HCT116 (cell line): Measurements from ENCODE around the gene RUNX1. TPM values are rescaled to one million over a fixed set of nuclear protein-coding genes. Genes with fewer than 3 reads are reported as not detected.

ENCODE experiments used
- ATAC-seq: fragments of 200-7000 bp; cut with Tn5 transposase; 2 replicates; pipeline ENCODE4 v1.9.1; 2020; ENCODE audit warnings: mild to moderate bottlenecking, moderate library complexity
- BruUV-seq: library from RNA; stranded (reverse); fragments of 400-500 nt; replicated peaks from 2 replicates; lab custom pipeline; 2021; lab: Mats Ljungman, UMichigan
- CTCF ChIA-PET: fragments of 300-600 bp; sonication (Branson Sonifier 250); formaldehyde crosslinking; loops from one replicate; lab custom pipeline; 2021; ENCODE audit warnings: antibody characterized with exemption; lab: Charles Lee
- POLR2A ChIA-PET: fragments of 300-600, 350-600 bp; sonication (Branson Sonifier 250); formaldehyde crosslinking; loops from one replicate; lab custom pipeline; 2021; ENCODE audit warnings: antibody characterized with exemption; lab: Charles Lee
- RAD21 ChIA-PET, 2 experiments: fragments of 300-600 bp; sonication (Branson Sonifier 250); formaldehyde crosslinking; loops; one replicate each; lab custom pipeline; 2023; ENCODE audit warnings: low total read pairs in 2 of 2; ENCODE audit not compliant: uncharacterized antibody in 2 of 2, unreplicated experiment in 2 of 2, low non-redundant PET in 1 of 2; lab: Charles Lee
- DNase-seq: peaks from one replicate; pipeline ENCODE4 v3.0.0-alpha.2; 2010; ENCODE audit warnings: low read depth, low spot score
- H2AFZ ChIP-seq: fragments of 200-600 bp; shearing (Covaris generic), sonication (generic); 2 replicates; pipeline ENCODE4 v1.6.1; 2017; ENCODE audit warnings: low read depth, mixed run types, mixed read lengths, antibody characterized with exemption, low read length; ENCODE audit not compliant: poor library complexity, severe bottlenecking
- H3K27ac ChIP-seq: 2 replicates; pipeline ENCODE4 v1.5.1; 2012; ENCODE audit warnings: low read depth, low read length
- H3K27me3 ChIP-seq: fragments of 200-600 bp; sonication (generic); 2 replicates; pipeline ENCODE4 v1.6.1; 2016; ENCODE audit warnings: mixed run types, low read length, mixed read lengths; ENCODE audit not compliant: insufficient read depth
- H3K36me3 ChIP-seq, 2 experiments: fragments of 200-500 bp in 1 of 2; fragments of 200-600 bp in 1 of 2; sonication (Bioruptor generic) in 1 of 2; sonication (generic) in 1 of 2; 2 replicates each; pipeline versions ENCODE4 v1.5.1 to v1.6.1; 2014 to 2016; ENCODE audit warnings: low read length in 2 of 2, inconsistent platforms in 1 of 2, mixed read lengths in 1 of 2, mixed run types in 1 of 2; ENCODE audit not compliant: insufficient read depth in 2 of 2, control insufficient read depth in 1 of 2
- H3K4me1 ChIP-seq, 2 experiments: fragments of 200-600 bp in 1 of 2; sonication (generic) in 1 of 2; 2 replicates each; pipeline versions ENCODE4 v1.5.1 to v1.6.1; 2012 to 2017; ENCODE audit warnings: low read length in 2 of 2, inconsistent platforms in 1 of 2, mild to moderate bottlenecking in 1 of 2, mixed read lengths in 1 of 2, mixed run types in 1 of 2, moderate library complexity in 1 of 2; ENCODE audit not compliant: insufficient read depth in 2 of 2, control insufficient read depth in 1 of 2
- H3K4me2 ChIP-seq: fragments of 200-600 bp; sonication (generic); 2 replicates; pipeline ENCODE4 v1.6.1; 2017; ENCODE audit warnings: mixed run types, low read length, mixed read lengths
- H3K4me3 ChIP-seq, 2 experiments: fragments of 200-600 bp in 1 of 2; sonication (generic) in 1 of 2; replicated peaks in 1 of 2; 2 replicates each; pipeline ENCODE4 v1.5.1; 2011 to 2016; ENCODE audit warnings: low read length in 2 of 2, control low read depth in 1 of 2, low read depth in 1 of 2, mild to moderate bottlenecking in 1 of 2, mixed read lengths in 1 of 2, mixed run types in 1 of 2
- H3K79me2 ChIP-seq: fragments of 200-600 bp; sonication (generic); 2 replicates; pipeline ENCODE4 v1.6.1; 2017; ENCODE audit warnings: mild to moderate bottlenecking, mixed run types, low read length, moderate library complexity, mixed read lengths; ENCODE audit not compliant: insufficient read depth
- H3K9ac ChIP-seq: fragments of 200-600 bp; sonication (generic); 2 replicates; pipeline ENCODE4 v1.6.1; 2016; ENCODE audit warnings: low read length, mixed read lengths
- H3K9me2 ChIP-seq: fragments of 200-600 bp; sonication (generic), shearing (Covaris generic); 2 replicates; pipeline ENCODE4 v1.6.1; 2017; ENCODE audit warnings: mixed run types, mild to moderate bottlenecking, moderate library complexity; ENCODE audit not compliant: insufficient read depth
- H3K9me3 ChIP-seq, 2 experiments: fragments of 200-500 bp in 1 of 2; fragments of 200-600 bp in 1 of 2; sonication (Bioruptor generic) in 1 of 2; sonication (generic) in 1 of 2; 2 replicates each; pipeline ENCODE4 v1.6.1; 2014 to 2017; ENCODE audit warnings: low read length in 2 of 2, mixed read lengths in 2 of 2, inconsistent platforms in 1 of 2, low read depth in 1 of 2, mild to moderate bottlenecking in 1 of 2, mixed run types in 1 of 2, moderate library complexity in 1 of 2; ENCODE audit not compliant: control insufficient read depth in 1 of 2, insufficient read depth in 1 of 2
- H4K20me1 ChIP-seq: fragments of 200-600 bp; sonication (generic), shearing (Covaris generic); 2 replicates; pipeline ENCODE4 v1.6.1; 2017; ENCODE audit warnings: mixed run types, mild to moderate bottlenecking, moderate library complexity; ENCODE audit not compliant: insufficient read depth
- ATF3 ChIP-seq: IDR thresholded peaks from 2 replicates; pipeline ENCODE4 v1.6.1; 2012
- CBX3 ChIP-seq: IDR thresholded peaks from 2 replicates; pipeline ENCODE4 v1.6.1; 2012; ENCODE audit warnings: low read depth
- EGR1 ChIP-seq: IDR thresholded peaks from 2 replicates; pipeline ENCODE4 v1.6.1; 2012; ENCODE audit warnings: low read depth
- ELF1 ChIP-seq: IDR thresholded peaks from 2 replicates; pipeline ENCODE4 v1.6.1; 2012; ENCODE audit warnings: low read depth, borderline replicate concordance
- EZH2phosphoT487 ChIP-seq: fragments of 200-600 bp; IDR thresholded peaks from 2 replicates; pipeline ENCODE4 v1.6.1; 2018; ENCODE audit warnings: antibody characterized with exemption, borderline replicate concordance
- FOSL1 ChIP-seq: IDR thresholded peaks from 2 replicates; pipeline ENCODE4 v1.6.1; 2012; ENCODE audit warnings: low read depth
- MAX ChIP-seq: IDR thresholded peaks from 2 replicates; pipeline ENCODE4 v1.6.1; 2012
- POLR2A ChIP-seq: IDR thresholded peaks from 2 replicates; pipeline ENCODE4 v1.7.0; 2011; ENCODE audit warnings: borderline replicate concordance; ENCODE audit not compliant: insufficient read depth, insufficient read length; ENCODE audit errors: extremely low read depth
- SP1 ChIP-seq: IDR thresholded peaks from 2 replicates; pipeline ENCODE4 v1.6.1; 2012; ENCODE audit warnings: low read depth
- SRF ChIP-seq: IDR thresholded peaks from 2 replicates; pipeline ENCODE4 v1.6.1; 2012; ENCODE audit warnings: low read depth
- TCF7L2 ChIP-seq: IDR thresholded peaks from 2 replicates; pipeline ENCODE4 v1.7.0; 2011; ENCODE audit warnings: borderline replicate concordance, inconsistent platforms; ENCODE audit not compliant: insufficient read depth, insufficient read length; ENCODE audit errors: extremely low read depth
- YY1 ChIP-seq: IDR thresholded peaks from 2 replicates; pipeline ENCODE4 v1.6.1; 2011; ENCODE audit warnings: low read length, low read depth, moderate library complexity, mild to moderate bottlenecking; ENCODE audit not compliant: insufficient replicate concordance; ENCODE audit errors: extremely low read depth
- ZBTB33 ChIP-seq: IDR thresholded peaks from 2 replicates; pipeline ENCODE4 v1.6.1; 2011; ENCODE audit warnings: mild to moderate bottlenecking, low read length, moderate library complexity; ENCODE audit not compliant: insufficient replicate concordance; ENCODE audit errors: extremely low read depth
- ZFX ChIP-seq: fragments of 450-650 bp; IDR thresholded peaks from 2 replicates; pipeline ENCODE4 v1.6.1; 2017
- intact Hi-C: fragments of 100-400 bp; cut with micrococcal nuclease; formaldehyde crosslinking; loops from 2 replicates; pipeline ENCODE4 v1.10.0; 2022
- total RNA-seq: library from RNA; stranded (reverse); gene quantifications from one replicate; pipeline ENCODE4 v1.2.1, GENCODE V29; 2021; ENCODE audit not compliant: unreplicated experiment

RUNX1 gene
- total RNA-seq, 1 experiment from 2014 or later: 33.5 TPM

GRCh38 chr21:35063428-35064172, 14.5 kb upstream of the RUNX1 start:
- H3K9ac ChIP-seq: no peak overlapping the region

More at GRCh38 chr21:35063428-35064172, 14.5 kb upstream of the RUNX1 start:
- Histone ChIP-seq H4K20me1 (no peaks in the 10 kb centered on the region), H3K4me2 (no peak overlapping the region), H3K79me2 (no peaks in the 10 kb centered on the region), H3K27me3 (no peaks in the 10 kb centered on the region), H3K4me3 (no peak overlapping the region), H3K9me3 (no peaks in the 10 kb centered on the region), H2AFZ (no peak overlapping the region), H3K9me2 (no peaks in the 10 kb centered on the region), H3K4me1 (peaks cover 0 to 5% of the 10 kb centered on the region in 2 experiments; a peak in 1 of 4 replicates), H3K36me3 (no peaks in the 10 kb centered on the region), H3K27ac (no peak overlapping the region)
- intact Hi-C loops: no loop called here
- no peak for TF ChIP-seq ZFX
- TF ChIP-seq EZH2phosphoT487: no peak
- TF ChIP-seq ATF3: no peak
- no peak for TF ChIP-seq CBX3
- no peak for TF ChIP-seq POLR2A
- no peak for TF ChIP-seq TCF7L2
- no peak for TF ChIP-seq ZBTB33
- TF ChIP-seq ELF1: no peak
- TF ChIP-seq SP1: no peak
- no peak for TF ChIP-seq EGR1
- no peak for TF ChIP-seq FOSL1
- no peak for TF ChIP-seq MAX
- TF ChIP-seq SRF: no peak
- no peak for TF ChIP-seq YY1
- RAD21 ChIA-PET: no interaction called here
- CTCF ChIA-PET: no interaction called here
- DNase-seq (no peak), ATAC-seq (no peak)
- no TSS peak for BruUV-seq
- POLR2A ChIA-PET: no interaction called here
